NB4 (cell line): ENCODE measurements around the gene UCHL1.

Experiments
- DNase-seq: peaks from one replicate; pipeline ENCODE4 v3.0.0; 2010; ENCODE audit warnings: low read depth
- H3K4me3 ChIP-seq: one replicate; pipeline ENCODE4 v1.5.1; 2011; ENCODE audit warnings: mild to moderate bottlenecking, low read depth, low read length, moderate library complexity
- MYC ChIP-seq: IDR thresholded peaks from 2 replicates; pipeline ENCODE4 v1.6.1; 2011; ENCODE audit warnings: low read depth, low read length
- POLR2A ChIP-seq: IDR thresholded peaks from 2 replicates; pipeline ENCODE4 v1.6.1; 2011; ENCODE audit warnings: mild to moderate bottlenecking; ENCODE audit not compliant: insufficient read length; ENCODE audit errors: extremely low read depth
- TF ChIP-seq, protein P1 (sequence below): IDR thresholded peaks from 2 replicates; pipeline ENCODE4 v1.6.1; 2011; ENCODE audit warnings: low read depth, low read length
- TF ChIP-seq, protein P2 (sequence below): IDR thresholded peaks from one replicate; pipeline ENCODE4 v1.5.1; 2012; ENCODE audit warnings: low read depth, low read length

UCHL1 gene

DNA sequence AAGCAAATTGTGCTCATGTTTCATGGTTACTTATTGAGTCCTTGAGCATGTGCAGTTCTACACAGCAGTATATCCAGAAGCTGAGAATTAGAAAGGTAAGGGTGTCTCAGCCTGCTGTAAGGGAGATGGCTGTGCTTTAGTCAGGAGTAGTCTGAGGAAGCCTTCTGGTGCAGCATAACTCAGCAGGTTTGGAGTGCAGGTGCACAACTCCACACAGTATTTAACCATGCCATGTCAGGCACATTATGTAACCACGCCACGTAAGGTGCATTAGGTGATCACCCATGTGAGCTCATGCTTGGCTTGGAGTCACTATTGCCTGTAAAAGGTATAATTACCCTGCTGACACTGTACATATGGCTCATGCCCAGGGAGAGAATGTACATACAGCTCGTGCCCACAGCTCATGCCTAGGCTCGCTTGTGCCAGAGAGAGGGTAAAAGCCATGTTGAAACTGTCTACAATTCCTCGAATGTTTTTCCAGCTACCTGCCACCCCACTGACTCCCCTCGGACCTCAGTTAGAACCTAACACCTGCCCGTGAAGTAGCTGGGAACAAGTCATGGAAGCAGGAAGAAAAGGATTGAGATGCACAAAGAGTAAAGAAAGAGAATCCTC lies 37.8 kb downstream of the UCHL1 start:
- no peak overlapping the region for H3K4me3 ChIP-seq
- DNase-seq, result peak; percentile 53
- TF ChIP-seq MYC, result no peak
- no peak for TF ChIP-seq POLR2A
- TF ChIP-seq, protein P1, sequence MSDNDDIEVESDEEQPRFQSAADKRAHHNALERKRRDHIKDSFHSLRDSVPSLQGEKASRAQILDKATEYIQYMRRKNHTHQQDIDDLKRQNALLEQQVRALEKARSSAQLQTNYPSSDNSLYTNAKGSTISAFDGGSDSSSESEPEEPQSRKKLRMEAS, result no peak
- TF ChIP-seq, protein P2, sequence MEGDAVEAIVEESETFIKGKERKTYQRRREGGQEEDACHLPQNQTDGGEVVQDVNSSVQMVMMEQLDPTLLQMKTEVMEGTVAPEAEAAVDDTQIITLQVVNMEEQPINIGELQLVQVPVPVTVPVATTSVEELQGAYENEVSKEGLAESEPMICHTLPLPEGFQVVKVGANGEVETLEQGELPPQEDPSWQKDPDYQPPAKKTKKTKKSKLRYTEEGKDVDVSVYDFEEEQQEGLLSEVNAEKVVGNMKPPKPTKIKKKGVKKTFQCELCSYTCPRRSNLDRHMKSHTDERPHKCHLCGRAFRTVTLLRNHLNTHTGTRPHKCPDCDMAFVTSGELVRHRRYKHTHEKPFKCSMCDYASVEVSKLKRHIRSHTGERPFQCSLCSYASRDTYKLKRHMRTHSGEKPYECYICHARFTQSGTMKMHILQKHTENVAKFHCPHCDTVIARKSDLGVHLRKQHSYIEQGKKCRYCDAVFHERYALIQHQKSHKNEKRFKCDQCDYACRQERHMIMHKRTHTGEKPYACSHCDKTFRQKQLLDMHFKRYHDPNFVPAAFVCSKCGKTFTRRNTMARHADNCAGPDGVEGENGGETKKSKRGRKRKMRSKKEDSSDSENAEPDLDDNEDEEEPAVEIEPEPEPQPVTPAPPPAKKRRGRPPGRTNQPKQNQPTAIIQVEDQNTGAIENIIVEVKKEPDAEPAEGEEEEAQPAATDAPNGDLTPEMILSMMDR, result no peak

DNA sequence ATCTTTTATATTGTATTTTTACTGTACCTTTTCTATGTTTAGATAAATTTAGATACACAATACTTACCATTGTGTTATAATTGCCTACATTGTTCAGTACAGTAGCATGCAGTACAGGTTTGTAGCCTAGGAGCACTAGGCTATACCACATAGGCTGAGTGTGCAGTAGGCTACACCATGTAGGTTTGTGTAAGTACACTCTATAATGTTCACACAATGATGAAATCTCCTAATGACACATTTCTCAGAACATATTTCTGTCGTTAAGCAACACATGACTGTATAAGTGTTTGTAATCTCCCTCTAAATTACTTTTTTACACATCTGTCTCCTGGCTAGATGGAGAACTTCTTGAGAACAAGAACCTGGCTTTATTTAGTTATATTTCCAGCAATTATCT lies 40.3 kb downstream of the UCHL1 start:
- no peak overlapping the region for H3K4me3 ChIP-seq
- DNase-seq, result no peak
- TF ChIP-seq, protein P2, result no peak
- no peak for TF ChIP-seq MYC
- TF ChIP-seq, protein P1, result no peak
- TF ChIP-seq POLR2A, result no peak

DNA sequence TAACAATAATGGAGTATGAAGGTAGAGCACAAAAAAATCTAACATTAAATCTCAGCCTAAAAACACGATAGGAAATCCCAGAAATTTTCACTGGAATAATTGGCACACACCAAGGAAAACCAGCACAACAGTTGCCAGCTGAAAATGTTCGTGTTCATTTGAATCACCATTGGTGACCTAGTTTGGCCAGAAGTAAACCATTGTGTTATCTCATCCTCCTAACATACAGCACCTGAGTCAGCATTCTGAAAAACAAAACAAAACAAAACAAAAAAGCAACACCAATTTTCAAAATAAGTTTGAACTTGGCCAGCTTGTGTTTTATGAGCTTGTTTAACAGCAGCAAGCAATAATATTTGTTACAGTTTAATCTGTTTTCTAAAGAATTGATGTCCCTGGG lies 41.1 kb downstream of the UCHL1 start:
- no peak overlapping the region for H3K4me3 ChIP-seq
- TF ChIP-seq, protein P1, result no peak
- TF ChIP-seq POLR2A (no peak), MYC (no peak)
- TF ChIP-seq, protein P2, result no peak
- DNase-seq, result no peak

DNA sequence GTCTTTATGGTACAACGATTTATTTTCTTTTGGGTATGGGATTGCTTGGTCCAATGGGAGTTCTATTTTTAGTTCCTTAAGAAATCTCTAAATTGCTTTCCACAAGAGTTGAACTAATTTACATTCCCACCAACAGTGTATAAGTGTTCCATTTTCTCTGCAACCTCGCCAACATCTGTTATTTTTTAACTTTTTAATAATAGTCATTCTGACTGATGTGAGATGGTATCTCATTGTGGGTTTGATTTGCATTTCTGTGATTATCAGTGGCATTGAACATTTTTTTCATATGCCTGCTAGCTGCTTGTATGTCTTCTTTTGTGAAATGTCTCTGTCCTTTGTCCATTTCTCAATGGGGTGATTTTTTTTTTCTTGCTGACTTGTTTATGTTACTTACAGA lies 42.8 kb downstream of the UCHL1 start:
- TF ChIP-seq MYC, result no peak
- TF ChIP-seq, protein P2, result no peak
- TF ChIP-seq, protein P1, result no peak
- no peak for TF ChIP-seq POLR2A
- no peak for DNase-seq
- H3K4me3 ChIP-seq, result no peak overlapping the region

DNA sequence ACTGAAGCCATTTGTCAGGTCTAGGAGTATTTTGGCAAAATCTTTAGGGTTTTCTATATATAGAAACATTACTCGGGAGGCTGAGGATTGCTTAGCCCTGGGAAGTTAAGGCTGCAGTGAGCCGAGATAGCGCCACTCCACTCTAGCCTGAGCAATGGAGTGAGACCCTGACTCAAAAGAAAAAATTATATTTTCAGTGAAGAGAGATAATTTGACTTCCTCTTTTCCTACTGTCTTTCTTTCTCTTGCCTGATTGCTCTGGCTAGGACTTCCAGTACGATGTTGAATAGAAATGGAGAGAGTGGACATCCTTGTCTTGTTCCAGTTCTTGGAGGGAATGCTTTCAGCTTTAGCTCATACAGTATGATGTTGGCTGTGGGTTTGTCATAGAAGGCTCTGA lies 44.4 kb downstream of the UCHL1 start:
- no peak overlapping the region for H3K4me3 ChIP-seq
- TF ChIP-seq, protein P1, result no peak
- no peak for TF ChIP-seq MYC
- TF ChIP-seq, protein P2, result no peak
- no peak for TF ChIP-seq POLR2A
- no peak for DNase-seq
